Activated T-cell treated with anti-CD3 and anti-CD28 coated beads for 24 hours (primary cell): ENCODE data around the gene SLC41A3.
"Not testable (repeated sequence)": the region's sequence is repeated elsewhere in the genome, so short reads cannot be mapped to it uniquely, and the experiment has no call there.

Experiments used
- DNase-seq: peaks from one replicate; pipeline ENCODE4 v3.0.0-alpha.2; 2020; ENCODE audit warnings: low read depth

The SLC41A3 gene

DNA sequence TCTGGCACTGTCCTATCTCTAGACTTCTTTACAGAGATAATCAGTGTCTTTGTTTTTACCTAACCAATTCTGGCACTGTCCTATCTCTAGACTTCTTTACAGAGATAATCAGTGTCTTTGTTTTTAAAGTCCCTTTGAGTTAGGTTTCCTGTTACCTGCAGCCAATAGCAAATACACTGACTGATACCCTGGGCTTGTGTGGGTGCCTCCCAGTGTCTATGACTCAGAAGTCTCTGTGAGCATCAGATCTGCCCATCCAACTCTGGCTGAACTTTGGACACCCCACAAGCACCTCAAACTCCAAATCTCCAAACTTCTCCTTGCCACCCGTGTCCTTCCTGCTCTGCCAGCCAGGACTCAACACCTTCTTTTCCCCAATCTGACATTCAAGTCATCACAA lies 30.4 kb downstream of the SLC41A3 start:
- DNase-seq = no peak

GRCh38 chr3:126052196-126053058 lies 31.5 kb downstream of the SLC41A3 start:
- DNase-seq = no peak

GRCh38 chr3:126051741-126052140 lies 32.2 kb downstream of the SLC41A3 start:
- DNase-seq = no peak

DNA sequence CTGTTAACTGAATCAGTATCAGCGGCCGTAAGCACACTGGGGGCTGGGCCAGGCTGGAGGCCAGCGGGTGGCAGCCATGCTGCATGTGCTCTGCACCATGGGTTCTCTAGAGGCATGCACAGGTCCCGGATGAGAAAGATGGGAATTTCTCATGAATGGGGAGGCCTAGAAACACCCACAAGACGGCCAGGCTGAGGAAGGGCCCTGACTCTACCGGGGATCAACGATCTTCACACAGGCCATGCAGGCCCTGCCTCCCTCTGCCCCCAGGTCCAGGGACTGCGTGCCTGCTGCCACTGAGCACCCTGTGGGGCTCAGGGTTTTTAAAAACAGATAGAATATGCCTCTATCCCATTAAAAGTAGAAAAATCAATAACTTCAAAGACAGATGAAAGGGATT lies 32.7 kb downstream of the SLC41A3 start:
- no peak for DNase-seq

GRCh38 chr3:126050626-126051025 lies 33.3 kb downstream of the SLC41A3 start:
- no peak for DNase-seq

GRCh38 chr3:126050050-126050392 lies 33.9 kb downstream of the SLC41A3 start:
- DNase-seq = no peak

DNA sequence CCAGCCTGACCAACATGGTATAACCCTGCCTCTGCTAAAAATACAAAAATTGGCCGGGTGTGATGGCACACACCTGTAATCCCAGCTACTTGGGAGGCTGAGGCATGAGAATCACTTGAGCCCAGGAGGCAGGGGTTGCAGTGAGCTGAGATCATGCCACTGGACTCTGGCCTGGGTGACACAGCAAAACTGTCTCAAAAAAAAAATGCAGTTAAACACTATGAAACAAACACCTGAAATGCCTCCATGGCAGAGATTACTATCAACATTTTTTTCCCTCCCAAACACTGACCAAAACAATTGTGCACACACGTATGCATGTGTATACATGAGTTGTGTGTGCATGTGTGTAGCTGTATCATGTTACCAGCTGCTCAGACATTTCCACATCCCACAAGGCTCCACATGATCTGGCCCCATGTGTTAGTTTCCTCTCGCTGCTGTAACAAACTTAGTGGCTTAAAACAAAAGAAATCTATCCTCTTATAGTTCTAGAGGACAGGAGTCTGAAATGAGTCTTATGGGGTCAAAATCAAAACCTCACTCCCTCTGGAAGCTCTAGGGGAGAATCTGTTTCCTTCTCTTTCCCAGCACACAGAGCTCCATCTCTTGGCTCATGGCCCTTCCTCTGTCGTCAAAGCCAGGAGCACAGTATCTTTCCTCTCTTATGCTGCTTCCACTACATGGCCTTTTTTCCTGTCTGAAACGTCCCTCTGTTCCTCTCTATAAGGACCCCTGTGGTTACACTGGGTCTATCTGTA lies 34.5 kb downstream of the SLC41A3 start:
- DNase-seq = no peak

GRCh38 chr3:126040386-126040785 lies 43.5 kb downstream of the SLC41A3 start:
- DNase-seq = no peak

- no peak for DNase-seq
Measured at GRCh38 chr3:126039870-126040269, 44.1 kb downstream of the SLC41A3 start.

GRCh38 chr3:126038791-126039190 lies 45.1 kb downstream of the SLC41A3 start:
- not testable (repeated sequence) for DNase-seq

DNA sequence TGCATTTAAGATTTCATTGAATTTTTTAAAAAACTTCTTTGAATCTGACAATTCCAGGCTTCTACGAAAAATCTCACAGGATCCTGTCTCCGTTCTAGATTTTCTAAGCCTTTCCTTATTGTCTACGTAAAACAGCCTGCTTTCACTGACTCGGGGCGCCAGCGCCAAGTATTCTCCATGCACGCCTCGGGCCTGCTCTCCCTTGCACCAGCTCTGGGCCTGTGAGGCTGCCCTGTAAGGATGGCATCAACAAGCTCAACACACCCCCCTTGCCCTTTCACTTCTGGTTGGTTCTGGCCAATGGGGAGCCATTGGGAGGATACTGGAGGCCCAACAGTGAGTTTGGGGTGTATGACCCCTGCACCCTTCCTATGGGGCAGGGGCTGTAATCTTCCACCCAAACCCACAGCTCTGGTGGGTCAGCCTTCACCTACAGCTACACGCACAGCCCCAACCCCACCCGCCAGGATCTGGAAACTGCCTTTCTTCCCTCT lies 47.8 kb downstream of the SLC41A3 start:
- no peak for DNase-seq

GRCh38 chr3:126035362-126036050 lies 48.4 kb downstream of the SLC41A3 start:
- no peak for DNase-seq

- DNase-seq = no peak
Measured at GRCh38 chr3:126034481-126035361, 49.2 kb downstream of the SLC41A3 start.

- no peak for DNase-seq
Measured at GRCh38 chr3:126033765-126034164, 50.2 kb downstream of the SLC41A3 start.

DNA sequence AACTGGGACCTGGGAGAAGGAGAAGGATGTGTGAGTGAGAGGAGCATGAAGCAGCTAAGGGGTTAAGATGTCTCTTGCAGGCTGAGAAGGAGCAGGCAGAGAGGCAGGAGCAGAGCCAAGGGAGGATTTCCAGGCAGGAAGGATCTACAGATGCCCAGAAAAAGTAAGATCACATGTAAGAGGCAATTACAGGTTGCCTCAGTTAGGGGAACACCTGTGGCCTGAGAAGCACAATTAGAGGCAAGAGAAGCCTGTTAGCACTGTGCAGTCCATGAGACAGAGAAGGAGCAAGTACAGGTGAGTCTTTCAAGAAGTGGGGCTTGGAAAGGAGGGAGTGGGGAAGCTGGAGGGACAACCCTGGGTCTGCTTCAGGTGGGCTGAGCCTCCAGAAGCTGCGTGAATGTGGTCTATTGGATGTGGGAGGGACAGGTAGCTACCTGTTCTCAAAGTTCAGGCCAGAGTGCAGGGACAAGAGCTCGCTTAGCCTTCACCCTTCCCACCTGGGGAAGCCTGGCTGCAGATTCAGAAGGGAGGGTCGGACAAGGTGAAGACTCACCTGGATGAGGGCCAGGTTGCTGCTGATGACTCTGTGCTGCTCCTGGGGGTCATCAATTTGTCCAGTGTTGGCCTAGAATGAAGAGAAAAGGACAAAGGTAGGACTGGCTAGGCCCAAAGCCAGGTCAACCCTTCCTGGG lies 50.7 kb downstream of the SLC41A3 start:
- no peak for DNase-seq

- no peak for DNase-seq
Measured at GRCh38 chr3:126031981-126032471, 51.9 kb downstream of the SLC41A3 start.

DNA sequence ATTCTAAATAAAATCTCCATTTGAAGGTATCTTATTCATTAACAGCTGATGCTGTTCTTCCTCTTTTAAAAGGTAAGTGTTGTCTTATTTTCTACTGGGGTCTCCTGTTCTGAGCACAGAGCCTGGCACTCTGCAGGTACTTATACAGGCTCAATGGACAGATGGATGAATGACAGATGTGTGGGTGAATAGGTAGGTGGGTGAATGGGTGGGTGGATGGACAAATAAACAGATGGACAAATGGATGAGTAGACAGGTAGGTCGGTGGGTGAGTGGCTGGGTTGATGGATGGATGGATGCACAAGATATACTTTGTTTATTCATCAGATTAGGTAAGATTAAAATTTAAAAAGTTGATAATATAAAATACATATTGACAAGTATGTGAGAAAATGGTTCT lies 53.5 kb downstream of the SLC41A3 start:
- DNase-seq = no peak

DNA sequence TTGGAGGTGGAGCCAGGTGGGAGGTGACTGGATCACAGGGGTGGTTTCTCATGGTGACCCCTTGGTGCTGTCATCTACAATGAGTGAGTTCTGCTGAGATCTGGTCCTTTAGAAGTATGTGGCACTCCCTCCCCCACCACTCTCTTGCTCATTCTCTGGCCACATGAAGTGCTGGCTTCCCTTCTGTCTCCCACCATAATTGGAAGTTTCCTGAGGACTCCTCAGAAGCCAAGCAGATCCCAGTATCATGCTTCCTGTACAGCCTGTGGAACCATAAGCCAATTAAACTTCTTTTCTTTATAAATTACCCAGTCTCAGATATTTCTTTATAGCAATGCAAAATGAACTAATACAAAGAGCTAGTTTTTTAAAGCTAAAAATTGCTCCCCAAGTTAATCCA lies 54.7 kb downstream of the SLC41A3 start:
- no peak for DNase-seq

DNA sequence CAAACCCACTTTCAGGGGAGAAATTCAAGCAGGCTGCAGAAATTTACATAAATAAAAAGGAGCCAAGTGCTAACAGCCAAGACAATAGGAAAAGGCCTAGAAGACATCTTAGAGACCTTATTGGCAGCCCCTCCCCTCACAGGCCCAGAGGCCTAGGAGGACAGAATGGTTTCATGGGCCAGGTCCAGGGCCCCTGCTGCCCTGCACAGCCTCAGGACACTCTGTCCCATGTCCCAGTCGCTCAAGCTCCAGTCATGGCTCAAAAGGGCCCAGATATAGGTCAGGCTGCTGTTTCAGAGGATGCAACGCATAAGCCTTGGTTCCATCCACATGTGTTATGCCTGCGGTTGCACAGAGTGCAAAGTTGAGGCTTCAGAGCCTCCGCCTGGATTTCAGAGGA lies 55.8 kb downstream of the SLC41A3 start:
- no peak for DNase-seq

DNA sequence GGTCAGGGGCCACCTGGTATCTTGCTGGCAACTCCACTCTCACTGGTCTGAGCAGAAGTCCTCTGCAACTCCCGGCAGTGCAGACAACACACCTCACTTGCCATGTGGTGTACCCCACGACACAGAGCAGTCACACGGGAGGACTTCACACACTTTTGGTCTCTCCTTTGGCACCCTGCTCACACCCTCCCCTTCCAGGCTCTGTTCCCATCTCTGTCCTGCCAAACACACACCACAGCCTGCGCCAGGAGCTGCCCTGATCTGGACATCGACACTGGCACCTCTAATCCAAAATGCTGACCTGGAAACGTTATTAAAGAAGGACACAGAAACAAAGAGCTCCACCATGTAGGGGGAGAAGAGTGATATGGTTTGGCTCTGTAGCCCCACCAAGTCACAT lies 57.2 kb downstream of the SLC41A3 start:
- DNase-seq = no peak

GRCh38 chr3:126026277-126026751 lies 57.6 kb downstream of the SLC41A3 start:
- DNase-seq = no peak
